NCI-H510A (cell line): ENCODE measurements around the gene PLA2G4F.

Experiments
- DNase-seq: peaks from one replicate; lab custom pipeline; 2025; lab: John Stamatoyannopoulos, UW

The PLA2G4F gene, protein sequence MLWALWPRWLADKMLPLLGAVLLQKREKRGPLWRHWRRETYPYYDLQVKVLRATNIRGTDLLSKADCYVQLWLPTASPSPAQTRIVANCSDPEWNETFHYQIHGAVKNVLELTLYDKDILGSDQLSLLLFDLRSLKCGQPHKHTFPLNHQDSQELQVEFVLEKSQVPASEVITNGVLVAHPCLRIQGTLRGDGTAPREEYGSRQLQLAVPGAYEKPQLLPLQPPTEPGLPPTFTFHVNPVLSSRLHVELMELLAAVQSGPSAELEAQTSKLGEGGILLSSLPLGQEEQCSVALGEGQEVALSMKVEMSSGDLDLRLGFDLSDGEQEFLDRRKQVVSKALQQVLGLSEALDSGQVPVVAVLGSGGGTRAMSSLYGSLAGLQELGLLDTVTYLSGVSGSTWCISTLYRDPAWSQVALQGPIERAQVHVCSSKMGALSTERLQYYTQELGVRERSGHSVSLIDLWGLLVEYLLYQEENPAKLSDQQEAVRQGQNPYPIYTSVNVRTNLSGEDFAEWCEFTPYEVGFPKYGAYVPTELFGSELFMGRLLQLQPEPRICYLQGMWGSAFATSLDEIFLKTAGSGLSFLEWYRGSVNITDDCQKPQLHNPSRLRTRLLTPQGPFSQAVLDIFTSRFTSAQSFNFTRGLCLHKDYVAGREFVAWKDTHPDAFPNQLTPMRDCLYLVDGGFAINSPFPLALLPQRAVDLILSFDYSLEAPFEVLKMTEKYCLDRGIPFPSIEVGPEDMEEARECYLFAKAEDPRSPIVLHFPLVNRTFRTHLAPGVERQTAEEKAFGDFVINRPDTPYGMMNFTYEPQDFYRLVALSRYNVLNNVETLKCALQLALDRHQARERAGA

DNA sequence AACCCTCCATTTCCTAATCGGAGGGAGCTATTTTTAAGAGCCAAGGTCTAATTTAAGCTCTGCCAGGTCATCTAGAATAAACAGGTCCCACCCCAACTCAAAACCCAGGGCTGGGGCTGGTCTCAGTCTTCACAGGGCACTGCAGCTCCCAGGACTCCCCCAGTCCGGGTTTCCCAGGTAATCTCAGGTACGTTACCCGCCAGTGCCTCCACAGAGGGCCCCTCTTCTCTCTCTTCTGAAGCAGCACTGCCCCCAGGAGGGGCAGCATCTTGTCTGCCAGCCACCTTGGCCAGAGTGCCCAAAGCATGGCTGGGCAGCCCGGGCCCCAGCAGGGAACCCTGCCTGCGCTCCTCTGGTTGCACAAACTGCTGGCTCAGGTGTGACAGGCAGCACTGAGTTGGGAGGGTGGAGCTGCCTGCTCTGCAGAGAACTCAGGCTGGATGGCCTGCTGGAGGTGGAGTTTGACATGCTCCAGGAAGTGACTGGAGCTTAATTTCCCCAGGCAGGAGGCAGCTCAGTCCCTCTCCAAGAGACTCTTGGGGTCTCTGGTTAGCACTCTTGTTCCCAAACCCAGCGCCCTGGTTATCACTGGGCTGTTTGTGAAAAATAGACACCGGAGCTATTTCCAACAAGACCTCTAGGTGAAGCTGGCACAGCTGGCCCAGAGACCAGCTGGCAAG, at the start of gene PLA2G4F:
TSS of gene PLA2G4F (minus strand) at position 394 of the 680 bp plus-strand sequence. CDS start at position 307, 87 bp downstream.
- peak; percentile 68 for DNase-seq

DNA sequence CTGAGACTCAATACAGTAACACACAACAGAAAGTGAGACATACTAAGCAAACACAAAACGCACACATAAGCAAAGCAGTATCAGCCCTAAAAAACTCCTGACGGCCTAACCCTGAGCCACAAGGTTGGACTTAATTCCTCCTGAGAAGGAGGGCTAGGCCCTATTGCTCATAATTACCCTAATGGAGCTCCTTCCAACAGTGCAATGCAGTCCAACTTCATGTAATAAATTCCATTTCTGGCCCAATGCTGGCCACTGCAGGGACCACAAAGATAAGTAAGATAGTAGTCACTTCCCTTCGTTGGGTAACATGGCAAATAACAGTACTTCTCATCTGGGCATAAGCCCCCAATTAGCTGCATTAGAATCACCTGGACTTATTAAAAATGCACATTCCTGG, 47.5 kb upstream of the PLA2G4F start:
- no peak for DNase-seq

DNA sequence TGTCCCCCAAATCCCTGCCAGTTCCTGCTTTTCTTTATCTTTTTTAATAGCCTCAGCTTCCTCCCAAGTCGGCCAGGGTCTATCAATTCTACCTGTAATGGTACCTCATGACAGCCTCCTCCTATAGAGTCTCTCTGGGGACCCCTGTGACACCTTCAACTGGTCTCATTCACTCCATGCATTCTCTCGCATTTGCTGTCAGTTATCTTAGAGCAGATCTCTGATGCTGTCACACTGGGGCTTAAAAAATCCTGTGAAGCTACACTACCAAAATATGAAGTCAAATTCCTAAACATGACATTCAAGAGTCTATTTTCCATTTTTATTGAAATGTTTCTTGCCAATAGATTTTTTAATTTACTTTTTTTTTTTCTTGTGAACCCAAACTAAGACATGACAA, 46.2 kb upstream of the PLA2G4F start:
- no peak for DNase-seq

DNA sequence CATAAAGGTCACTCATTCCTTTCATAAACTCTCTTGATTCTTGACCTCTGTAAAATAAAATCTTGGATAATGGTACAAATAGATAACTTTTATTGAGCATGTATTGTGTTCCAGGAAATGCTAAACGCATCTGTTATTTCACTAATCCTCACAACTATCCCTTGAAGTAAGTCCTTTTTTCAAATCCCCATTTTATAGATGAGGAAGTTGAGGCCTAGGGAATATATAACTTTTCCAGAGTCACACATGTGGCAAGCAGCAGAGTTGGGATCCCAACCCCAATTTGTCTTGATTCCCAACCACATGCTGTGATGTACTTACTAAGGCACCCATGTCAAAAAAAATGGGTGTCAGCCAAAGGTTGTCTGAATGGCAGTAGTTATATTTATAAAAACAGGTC, 45.4 kb upstream of the PLA2G4F start:
- DNase-seq: no peak

DNA sequence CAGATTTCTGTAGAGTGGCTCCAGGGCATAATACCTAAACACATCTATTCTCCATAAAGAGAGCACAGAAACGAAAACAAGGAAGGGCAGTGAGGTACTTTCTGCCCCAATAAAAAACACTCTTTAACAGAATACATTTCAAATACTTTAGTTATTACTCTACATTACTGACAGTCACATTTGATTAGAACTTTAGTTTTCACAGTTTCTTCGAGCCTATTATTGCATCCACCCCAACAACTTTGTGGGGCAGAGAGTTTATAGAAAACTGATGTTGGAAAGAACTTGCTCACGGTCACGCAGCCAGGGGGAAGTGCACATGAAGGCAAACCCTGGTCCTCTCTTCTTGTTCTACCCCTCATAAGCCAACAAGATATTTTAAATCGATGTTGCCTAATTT, 42.7 kb upstream of the PLA2G4F start:
- no peak for DNase-seq

DNA sequence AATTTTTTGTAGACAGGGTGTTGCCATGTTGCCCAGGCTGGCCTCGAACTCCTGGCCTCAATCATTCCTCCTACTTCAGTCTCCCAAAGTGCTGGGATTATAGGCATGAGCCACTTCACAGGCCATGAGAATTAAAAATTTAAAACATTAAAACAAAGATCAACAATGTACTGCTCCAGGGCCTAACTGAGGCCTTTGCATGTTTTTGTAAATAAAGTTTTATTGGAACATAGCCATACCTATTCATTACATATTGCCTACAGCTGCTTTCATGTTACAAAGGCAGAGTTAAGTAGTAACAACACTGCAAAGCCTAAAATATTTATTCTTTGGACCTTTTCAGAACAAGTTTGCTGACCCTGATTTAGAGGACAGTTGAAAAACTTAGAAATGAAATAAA, 42.1 kb upstream of the PLA2G4F start:
- no peak for DNase-seq

DNA sequence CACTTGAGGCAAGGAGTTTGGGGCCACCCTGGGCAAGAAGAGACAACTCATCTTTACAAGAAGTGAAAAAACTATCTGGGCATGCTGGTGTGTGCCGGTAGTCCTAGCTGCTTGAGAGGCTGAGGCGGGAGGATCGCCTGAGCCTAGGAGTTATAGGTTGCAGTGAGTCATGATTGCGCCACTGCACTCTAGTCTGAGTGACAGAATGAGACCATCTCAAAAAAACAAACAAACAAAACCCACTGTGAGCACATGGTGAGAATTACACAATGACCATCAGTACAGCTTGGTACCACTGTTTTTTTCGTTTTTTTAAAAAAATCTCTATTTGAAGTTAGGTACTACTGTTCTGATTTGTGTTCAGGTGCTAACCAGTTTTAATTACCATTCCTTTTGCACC, 38.1 kb upstream of the PLA2G4F start:
- DNase-seq: no peak

DNA sequence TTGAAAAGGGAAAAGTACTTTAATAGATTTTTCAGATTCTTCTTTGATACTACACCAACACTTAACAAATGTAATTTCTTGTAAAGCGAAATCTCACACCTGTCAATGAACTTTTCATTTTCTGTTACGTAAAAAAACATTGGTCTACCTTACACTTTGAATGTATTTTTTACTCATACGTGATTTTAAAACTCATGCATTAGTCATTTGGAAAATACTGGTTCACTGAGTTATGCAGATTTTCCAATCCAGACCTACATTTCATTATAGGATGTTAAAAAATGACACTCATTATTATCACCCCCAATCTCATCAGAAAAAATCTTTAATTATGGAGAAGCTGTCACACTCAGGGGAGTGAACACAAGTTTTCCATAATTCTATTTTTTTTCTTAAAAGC, 36.9 kb upstream of the PLA2G4F start:
- no peak for DNase-seq

DNA sequence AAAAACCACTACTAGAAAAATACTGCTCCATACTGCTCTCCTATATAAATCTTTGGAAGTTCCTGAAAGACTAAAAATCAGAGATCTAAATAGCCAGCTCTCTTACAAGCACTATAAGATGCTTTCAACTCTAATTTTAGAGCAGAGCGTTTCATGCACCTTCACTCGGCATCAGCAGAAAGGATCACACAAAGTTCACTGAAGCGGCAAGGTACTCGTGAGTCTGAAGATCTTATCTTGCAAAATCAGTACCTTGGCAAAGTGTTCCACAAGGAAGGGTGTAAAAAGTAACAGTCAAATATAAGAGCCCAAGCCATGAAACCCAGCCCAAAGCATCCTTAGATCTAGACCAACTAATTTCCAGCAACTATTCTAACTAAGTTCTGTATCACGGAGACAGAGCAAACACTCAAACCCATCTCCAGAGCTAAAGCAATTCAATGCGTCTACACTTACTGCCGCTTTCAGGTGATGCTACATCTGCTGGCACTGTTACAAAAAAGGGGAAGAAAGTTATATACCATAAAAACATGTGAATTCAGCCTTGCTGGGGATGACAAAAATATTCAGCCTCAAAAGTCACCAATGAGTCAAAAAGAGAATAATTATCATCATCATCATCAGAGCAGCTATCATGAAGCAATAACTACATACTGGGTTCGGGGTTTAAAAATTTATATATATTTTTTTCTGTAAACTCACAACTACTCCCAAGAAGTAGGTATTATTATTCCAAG, 35.3 kb upstream of the PLA2G4F start:
- no peak for DNase-seq

DNA sequence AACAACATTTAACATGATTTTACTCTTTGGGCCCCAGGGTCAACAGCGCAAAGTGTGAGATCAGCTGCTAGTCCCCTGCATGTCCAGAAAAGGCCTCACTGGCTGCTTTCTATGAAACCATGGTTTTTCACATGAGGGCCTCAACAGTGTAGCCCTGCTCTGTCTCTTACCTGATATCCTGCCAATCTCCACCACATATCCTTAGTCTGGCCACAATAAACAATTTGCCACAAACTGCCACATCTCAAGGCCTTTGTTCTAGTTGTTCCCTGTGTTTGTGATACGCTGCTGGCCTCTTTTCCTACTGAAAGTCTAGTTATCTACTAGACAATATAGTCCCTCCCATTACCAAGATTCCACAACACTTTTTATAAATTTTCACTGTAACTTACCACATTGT, 33.9 kb upstream of the PLA2G4F start:
- no peak for DNase-seq

DNA sequence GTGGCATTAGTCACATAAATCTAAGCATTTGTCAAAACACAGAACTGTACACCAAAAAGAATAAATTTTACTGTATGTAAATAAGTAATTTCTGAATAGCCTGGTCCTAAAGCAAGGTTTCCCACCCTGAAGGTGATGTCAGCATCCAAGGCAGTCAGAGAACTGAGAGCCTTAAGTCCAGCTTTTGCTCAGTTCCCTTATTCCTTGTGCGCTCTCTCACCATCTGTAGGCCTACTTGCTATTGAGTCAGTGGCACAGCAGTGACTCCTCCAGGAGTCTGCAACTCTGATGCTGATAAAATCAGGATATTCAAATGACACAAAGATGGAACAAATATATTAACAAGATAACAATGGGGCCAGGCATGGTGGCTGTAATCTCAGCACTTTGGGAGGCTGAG, 29.4 kb upstream of the PLA2G4F start:
- DNase-seq: no peak

DNA sequence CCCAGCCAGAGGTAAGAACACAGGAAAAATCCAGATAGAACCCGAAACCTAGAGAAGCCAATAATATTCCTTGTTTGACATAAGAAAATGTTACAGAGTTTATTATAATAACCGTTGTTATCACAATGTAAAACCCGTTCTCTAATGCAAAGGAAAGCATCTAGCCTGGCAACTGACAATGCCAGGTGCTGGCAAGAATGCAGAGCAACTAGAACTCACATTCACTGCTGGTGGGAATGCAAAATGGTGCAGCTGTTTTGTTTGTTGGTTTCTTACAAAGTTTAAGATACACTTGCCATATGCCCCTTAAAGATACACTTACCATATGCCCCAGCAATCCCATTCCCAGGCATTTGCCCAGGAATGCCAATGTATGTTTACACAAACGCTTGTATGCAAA, 28.3 kb upstream of the PLA2G4F start:
- DNase-seq: no peak

DNA sequence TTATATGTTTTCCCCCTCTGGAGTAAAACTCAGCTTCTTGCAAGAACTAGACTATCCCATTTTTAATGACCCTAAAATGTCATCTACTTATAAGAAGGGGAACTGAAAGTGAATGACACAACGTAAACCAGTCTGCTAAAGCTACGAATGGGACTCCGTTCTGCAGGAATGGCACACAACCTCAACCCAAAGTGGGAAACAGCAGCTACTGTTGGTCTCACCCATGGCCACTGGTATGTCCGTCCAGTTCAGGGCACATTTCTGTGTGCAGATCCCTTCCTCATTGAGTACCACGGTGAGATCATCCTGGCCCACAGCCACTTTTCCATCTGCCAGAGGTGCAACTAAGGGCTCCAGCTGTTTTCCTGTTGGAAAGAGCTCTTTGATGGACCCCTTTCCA, 27.9 kb upstream of the PLA2G4F start:
- no peak for DNase-seq

DNA sequence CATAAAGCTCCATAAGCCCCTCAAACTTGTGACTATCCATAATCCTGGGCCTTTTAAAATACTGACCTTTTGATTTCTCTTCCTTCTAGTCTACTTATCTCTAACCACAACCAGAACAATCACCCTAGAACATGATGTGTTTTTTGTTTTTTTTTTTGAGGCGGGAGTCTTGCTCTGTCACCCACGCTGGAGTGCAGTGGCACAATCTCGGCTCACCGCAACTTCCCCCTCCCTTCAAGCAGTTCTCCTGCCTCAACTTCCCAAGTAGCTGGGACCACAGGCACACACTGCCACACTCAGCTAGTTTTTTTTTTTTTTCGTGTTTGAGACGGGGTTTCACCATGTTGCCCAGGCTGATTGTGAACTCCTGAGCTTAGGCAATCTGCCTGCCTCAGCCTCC, 26.5 kb upstream of the PLA2G4F start:
- no peak for DNase-seq

DNA sequence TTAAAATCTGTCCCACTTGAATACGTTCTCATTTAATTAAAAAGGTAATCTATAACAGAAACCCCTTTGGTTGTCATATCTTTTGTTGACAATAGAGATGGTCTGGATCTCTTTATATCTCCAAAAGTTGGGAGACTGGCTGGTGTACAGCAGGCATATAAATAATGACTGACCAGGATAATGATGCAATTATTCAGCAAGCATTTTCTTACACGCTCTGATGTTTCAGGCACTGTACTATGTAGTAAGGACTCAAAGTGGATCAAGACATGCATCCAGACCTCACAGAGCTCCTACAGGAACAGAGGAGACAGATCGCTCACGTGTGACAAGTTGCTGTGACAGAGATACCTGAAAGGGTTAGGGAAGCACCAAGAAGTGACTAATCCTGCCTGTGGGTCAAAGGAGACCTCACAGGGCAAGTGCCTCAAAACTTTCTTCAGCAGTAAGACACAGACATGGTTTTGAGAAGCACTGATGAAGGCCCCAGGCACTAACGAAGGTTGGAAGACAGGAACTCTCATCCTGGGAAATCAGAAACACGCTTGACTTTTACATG, 26.0 kb upstream of the PLA2G4F start:
- DNase-seq: no peak

DNA sequence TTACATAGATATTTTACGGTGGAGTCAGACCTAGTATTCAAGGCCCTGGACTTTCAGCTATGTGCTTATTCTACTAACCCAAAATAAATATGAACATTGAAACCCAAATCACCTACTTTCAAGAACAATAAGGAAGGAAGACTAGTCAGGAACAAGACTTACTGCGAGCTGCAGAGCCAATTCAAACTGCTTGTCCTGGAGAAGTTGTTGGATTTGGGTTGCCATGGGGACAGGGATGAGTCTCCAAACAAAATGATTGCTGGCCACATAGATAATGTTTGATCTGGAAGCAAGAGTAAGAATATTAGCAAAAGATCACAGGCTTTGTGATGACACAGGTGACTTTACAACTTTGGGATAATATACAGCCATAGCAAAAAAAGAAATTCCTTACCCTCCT, 21.6 kb upstream of the PLA2G4F start:
- DNase-seq: no peak

DNA sequence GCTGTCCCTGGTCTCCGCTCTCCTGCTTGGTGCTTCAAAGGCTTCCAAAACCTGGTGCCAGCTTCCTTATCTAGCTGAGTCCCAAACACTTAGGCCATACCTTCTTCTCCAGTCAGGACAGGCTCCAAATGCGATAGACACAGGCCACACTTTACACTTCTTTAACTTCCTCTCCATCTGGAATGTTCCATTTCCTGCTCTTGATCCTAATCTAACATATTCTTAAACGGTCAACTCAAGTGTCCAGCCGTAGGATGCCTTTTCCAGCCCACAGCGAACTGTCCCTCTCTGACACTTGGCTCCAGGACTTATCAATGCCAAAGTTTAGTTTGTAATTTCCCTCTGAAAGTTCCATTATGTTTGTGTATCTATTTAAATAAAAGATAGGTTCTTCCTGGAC, 19.2 kb upstream of the PLA2G4F start:
- DNase-seq: no peak

DNA sequence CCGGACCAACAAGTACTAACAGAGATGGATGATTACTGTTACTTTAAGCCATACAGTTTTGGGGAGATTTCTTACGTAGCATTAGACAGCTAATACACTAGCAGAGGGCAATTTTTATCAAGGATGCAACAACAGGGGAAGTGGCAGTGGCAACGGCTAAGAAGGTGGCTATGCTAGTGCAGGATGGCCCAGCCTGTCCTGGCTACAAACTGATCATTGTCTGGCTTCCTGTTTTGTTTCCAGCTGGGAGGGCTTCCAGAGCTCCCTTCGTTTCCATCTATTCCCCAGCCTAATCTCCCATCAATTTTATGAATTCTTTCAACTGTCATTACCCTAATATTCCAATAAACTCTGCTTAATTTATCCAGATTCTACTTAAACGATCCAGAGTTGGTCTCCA, 16.0 kb upstream of the PLA2G4F start:
- no peak for DNase-seq

DNA sequence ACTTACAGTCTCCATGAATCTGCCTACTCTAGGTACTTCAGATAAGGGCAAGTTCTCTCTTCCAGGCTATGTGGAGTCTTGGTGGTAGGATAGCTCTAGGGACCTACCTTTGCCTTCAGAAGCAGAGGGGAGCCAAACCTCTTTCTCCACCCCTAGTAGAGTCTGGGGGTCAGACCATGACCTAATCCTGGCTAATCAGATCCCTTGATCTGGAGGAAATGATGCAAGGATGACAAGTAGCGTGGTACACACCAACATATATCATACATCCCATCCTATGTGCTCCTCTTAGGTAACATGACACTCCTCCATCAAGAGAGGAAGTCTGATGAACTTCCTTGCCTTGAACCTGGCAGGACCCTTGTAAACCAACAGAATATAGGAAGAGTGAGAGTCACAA, 15.4 kb upstream of the PLA2G4F start:
- DNase-seq: no peak

DNA sequence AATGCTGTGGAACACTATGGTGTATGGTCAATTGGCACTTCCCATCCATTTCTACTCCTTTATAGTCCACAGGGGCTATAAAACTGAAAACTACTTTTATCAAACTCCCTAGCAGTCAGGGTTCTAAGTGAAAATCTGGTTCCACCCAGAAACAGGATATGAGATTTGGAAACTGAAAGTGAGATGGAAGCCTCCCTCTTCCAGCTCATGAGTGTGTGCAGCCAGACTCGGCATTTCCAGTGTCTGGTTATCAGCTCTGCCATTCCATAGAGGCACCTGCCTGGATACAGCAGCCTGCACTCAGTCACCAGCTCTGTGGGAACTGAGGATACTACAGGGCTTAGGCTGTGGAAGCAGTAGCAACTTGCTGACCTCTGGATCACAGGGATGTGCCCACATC, 14.7 kb upstream of the PLA2G4F start:
- DNase-seq: no peak

DNA sequence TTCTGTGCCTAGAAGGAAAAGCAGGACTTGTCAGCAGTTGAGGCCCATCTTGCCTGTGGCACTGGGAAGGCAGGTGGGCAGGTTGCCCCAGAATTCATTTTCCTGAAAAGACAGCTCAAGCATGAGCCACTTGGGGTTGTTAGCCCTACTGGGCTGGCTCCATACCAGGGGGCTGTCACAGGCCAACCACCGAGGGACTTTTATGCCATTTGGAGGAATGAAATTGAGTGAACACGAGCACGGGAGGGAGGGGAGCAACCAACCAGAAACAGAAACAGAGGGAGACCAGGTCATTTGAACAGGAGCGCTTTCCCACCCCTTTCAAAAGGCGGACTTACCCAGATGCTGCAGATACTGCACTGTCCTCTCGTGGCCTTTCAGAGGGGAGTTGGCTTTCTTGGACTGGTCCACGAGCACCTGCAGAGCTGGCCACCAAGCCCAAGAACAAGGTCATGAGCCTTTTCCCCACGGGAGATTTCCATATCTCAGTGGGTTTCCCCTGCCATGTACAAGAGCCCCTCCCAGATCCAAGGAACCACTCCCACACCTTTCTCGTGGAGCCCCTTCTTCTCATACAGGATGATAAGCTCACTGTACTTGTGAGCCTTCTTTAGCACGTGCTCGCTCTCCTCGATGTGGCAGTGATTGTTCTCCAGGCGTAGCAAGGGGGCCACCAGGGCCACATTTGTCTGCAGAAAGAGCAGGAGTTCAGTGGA, 9.9 kb upstream of the PLA2G4F start:
- no peak for DNase-seq
